SK-N-SH (cell line): ENCODE data around the gene RCAN3. TPM values are rescaled to one million over a fixed set of nuclear protein-coding genes. Genes with fewer than 3 reads are reported as not detected.

ENCODE experiments used
- CTCF ChIA-PET: fragments of 300-600, 350-600 bp; formaldehyde crosslinking; extraction: SDS; loops from one replicate; lab custom pipeline; 2021; lab: Yijun Ruan, JAX
- POLR2A ChIA-PET: fragments of 350-600 bp; sonication (Branson Sonifier 250); formaldehyde crosslinking; extraction: SDS; loops from one replicate; lab custom pipeline; 2020; ENCODE audit warnings: antibody characterized with exemption, inconsistent platforms; lab: Yijun Ruan, JAX
- DNase-seq: peaks from one replicate; pipeline ENCODE4 v3.0.0; 2012
- H2AFZ ChIP-seq: fragments of 200-600 bp; sonication (generic); 2 replicates; pipeline ENCODE4 v1.8.1; 2016; ENCODE audit warnings: antibody characterized with exemption, mild to moderate bottlenecking, low read depth
- H3F3A ChIP-seq: fragments of 200-600 bp; sonication (generic); replicated peaks from 2 replicates; pipeline ENCODE3; 2016; ENCODE audit warnings: antibody characterized with exemption, mild to moderate bottlenecking; ENCODE audit not compliant: insufficient read depth
- H3K27ac ChIP-seq, 2 experiments: fragments of 200-500 bp in 1 of 2; fragments of 200-600 bp in 1 of 2; sonication (Bioruptor generic) in 1 of 2; sonication (generic), shearing (Covaris generic) in 1 of 2; 2 replicates each; pipeline versions ENCODE4 v1.5.1 to v1.6.1; 2014 to 2016; ENCODE audit warnings: low read depth in 2 of 2, inconsistent platforms in 1 of 2, low read length in 1 of 2, mild to moderate bottlenecking in 1 of 2, mixed read lengths in 1 of 2
- H3K27me3 ChIP-seq: fragments of 200-600 bp; sonication (generic), shearing (Covaris generic); 2 replicates; pipeline ENCODE4 v1.6.1; 2016; ENCODE audit warnings: mixed run types; ENCODE audit not compliant: insufficient read depth
- H3K36me3 ChIP-seq, 2 experiments: fragments of 200-500 bp in 1 of 2; fragments of 200-600 bp in 1 of 2; sonication (Bioruptor generic) in 1 of 2; sonication (generic) in 1 of 2; replicated peaks in 1 of 2; 2 replicates each; pipeline versions ENCODE3 to v1.5.1; 2014 to 2016; ENCODE audit warnings: low read length in 1 of 2, mild to moderate bottlenecking in 1 of 2; ENCODE audit not compliant: insufficient read depth in 2 of 2, control insufficient read depth in 1 of 2
- H3K4me1 ChIP-seq, 2 experiments: fragments of 200-500 bp in 1 of 2; fragments of 200-600 bp in 1 of 2; sonication (Bioruptor generic) in 1 of 2; sonication (generic), shearing (Covaris generic) in 1 of 2; 2 replicates each; pipeline versions ENCODE4 v1.5.1 to v1.6.1; 2014 to 2016; ENCODE audit warnings: low read depth in 1 of 2, low read length in 1 of 2, mixed run types in 1 of 2; ENCODE audit not compliant: insufficient read depth in 2 of 2, control insufficient read depth in 1 of 2
- H3K4me2 ChIP-seq: fragments of 200-600 bp; sonication (generic), shearing (Covaris generic); 2 replicates; pipeline ENCODE4 v1.6.1; 2017; ENCODE audit warnings: mixed run types
- H3K4me3 ChIP-seq, 2 experiments: fragments of 200-500 bp in 1 of 2; fragments of 200-600 bp in 1 of 2; sonication (Bioruptor generic) in 1 of 2; sonication (generic), shearing (Covaris generic) in 1 of 2; 2 replicates each; pipeline versions ENCODE4 v1.5.1 to v1.8.1; 2014 to 2016; ENCODE audit warnings: low read depth in 2 of 2, inconsistent platforms in 1 of 2, low read length in 1 of 2, mild to moderate bottlenecking in 1 of 2, mixed read lengths in 1 of 2, moderate library complexity in 1 of 2
- H3K79me2 ChIP-seq: fragments of 200-600 bp; sonication (generic); 2 replicates; pipeline ENCODE4 v1.8.1; 2017; ENCODE audit warnings: mild to moderate bottlenecking; ENCODE audit not compliant: insufficient read depth
- H3K9ac ChIP-seq: fragments of 200-600 bp; sonication (generic); 2 replicates; pipeline ENCODE4 v1.6.1; 2017; ENCODE audit warnings: mixed run types
- H3K9me2 ChIP-seq: fragments of 200-600 bp; sonication (generic); 2 replicates; pipeline ENCODE4 v1.6.1; 2017; ENCODE audit warnings: mixed run types
- H3K9me3 ChIP-seq: fragments of 200-600 bp; sonication (generic); 2 replicates; pipeline ENCODE4 v1.6.1; 2017; ENCODE audit warnings: mixed run types, mild to moderate bottlenecking, moderate library complexity
- H4K20me1 ChIP-seq: fragments of 200-600 bp; sonication (generic); 2 replicates; pipeline ENCODE4 v1.6.1; 2017; ENCODE audit warnings: mild to moderate bottlenecking, mixed run types; ENCODE audit not compliant: insufficient read depth
- FOSL2 ChIP-seq: IDR thresholded peaks from 2 replicates; pipeline ENCODE4 v1.4.0; 2012; ENCODE audit warnings: low read depth, mild to moderate bottlenecking, moderate library complexity, borderline replicate concordance
- FOXJ3 ChIP-seq: sonication (generic); formaldehyde crosslinking; IDR thresholded peaks from 2 replicates; pipeline ENCODE4 v1.5.1; 2020; ENCODE audit warnings: mild to moderate bottlenecking, missing genetic modification reagents
- GABPA ChIP-seq: IDR thresholded peaks from 2 replicates; pipeline ENCODE4 v1.4.0; 2012; ENCODE audit warnings: low read depth, mild to moderate bottlenecking
- GATA2 ChIP-seq: sonication (generic); formaldehyde crosslinking; IDR thresholded peaks from 2 replicates; pipeline ENCODE4 v1.5.0; 2020; ENCODE audit warnings: mild to moderate bottlenecking, missing genetic modification reagents
- JUND ChIP-seq: IDR thresholded peaks from 2 replicates; pipeline ENCODE4 v1.4.0; 2012
- RAD21 ChIP-seq: IDR thresholded peaks from 2 replicates; pipeline ENCODE4 v1.6.1; 2012; ENCODE audit warnings: mild to moderate bottlenecking, low read length
- REST ChIP-seq: IDR thresholded peaks from 2 replicates; pipeline ENCODE4 v1.6.1; 2012; ENCODE audit warnings: mild to moderate bottlenecking, low read depth, low read length, moderate library complexity
- TCF12 ChIP-seq: IDR thresholded peaks from 2 replicates; pipeline ENCODE4 v1.4.0; 2012
- YY1 ChIP-seq: IDR thresholded peaks from 2 replicates; pipeline ENCODE4 v1.4.0; 2012; ENCODE audit warnings: low read depth, mild to moderate bottlenecking
- WGBS: methylation state at CpG from one replicate; pipeline ENCODE4 v1.1.6; 2017; ENCODE audit warnings: low lambda C conversion rate; 5-methylcytosine and 5-hydroxymethylcytosine counted together
- polyA plus RNA-seq, 3 experiments: library from polyadenylated mRNA; depleted of rRNA; stranded (reverse); fragments of >200 nt; gene quantifications; 2 replicates each; pipeline ENCODE4 v1.2.3, GENCODE V29; 2012
- TF ChIP-seq, protein P1 (sequence below): fragments of 150-350 bp; IDR thresholded peaks from 2 replicates; pipeline ENCODE4 v1.6.1; 2017; ENCODE audit warnings: antibody characterized with exemption, low read length, low read depth, borderline replicate concordance

Gene RCAN3
- polyA plus RNA-seq, 1 of the 3 experiments (the other 2 are of a cell fraction), result 4.8 TPM

DNA sequence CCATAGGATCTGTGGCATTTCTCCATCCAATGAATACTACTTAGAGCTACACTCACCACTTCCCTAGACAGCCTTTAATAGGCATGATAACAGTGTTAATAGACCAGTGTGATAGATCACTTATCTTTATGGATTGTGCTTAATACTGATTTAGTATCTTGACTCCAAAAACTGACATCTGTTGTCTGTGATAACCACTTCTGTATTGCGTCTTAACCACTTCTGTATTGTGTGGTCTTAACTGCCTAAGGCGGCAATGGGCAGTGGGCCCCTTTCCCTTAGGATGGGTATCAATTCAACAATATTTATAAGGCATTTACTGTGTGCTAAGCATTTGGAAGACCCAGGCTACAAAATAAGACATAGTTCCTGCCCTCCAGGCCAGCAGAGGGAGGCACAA lies 32.0 kb upstream of the RCAN3 start:
- POLR2A ChIA-PET, result no interaction called here
- TF ChIP-seq FOXJ3 (CRISPR knock-in tag) (no peak), TCF12 (no peak), RAD21 (no peak), JUND (no peak), YY1 (no peak), REST (no peak), GATA2 (CRISPR knock-in tag) (no peak), GABPA (no peak)
- TF ChIP-seq, all 33 proteins: peak for 0
- H3K27me3 ChIP-seq, result no peaks in the 10 kb centered on the region
- no peaks in the 10 kb centered on the region for H3K79me2 ChIP-seq
- no peak overlapping the region for H3K27ac ChIP-seq
- no peaks in the 10 kb centered on the region for H4K20me1 ChIP-seq
- no peak overlapping the region for H3K4me3 ChIP-seq
- no peak overlapping the region for H3K9ac ChIP-seq
- CTCF ChIA-PET, result no interaction called here
- H3K4me1 ChIP-seq, result no peaks in the 10 kb centered on the region
- no peak overlapping the region for H2AFZ ChIP-seq
- WGBS, result 82% methylated on average over 2 of the region's 2 CpGs
- H3K4me2 ChIP-seq, result no peak overlapping the region
- H3K36me3 ChIP-seq, result no peaks in the 10 kb centered on the region
- no peaks in the 10 kb centered on the region for H3K9me2 ChIP-seq
- H3F3A ChIP-seq, result no peaks in the 10 kb centered on the region
- no peak for DNase-seq
- no peaks in the 10 kb centered on the region for H3K9me3 ChIP-seq

DNA sequence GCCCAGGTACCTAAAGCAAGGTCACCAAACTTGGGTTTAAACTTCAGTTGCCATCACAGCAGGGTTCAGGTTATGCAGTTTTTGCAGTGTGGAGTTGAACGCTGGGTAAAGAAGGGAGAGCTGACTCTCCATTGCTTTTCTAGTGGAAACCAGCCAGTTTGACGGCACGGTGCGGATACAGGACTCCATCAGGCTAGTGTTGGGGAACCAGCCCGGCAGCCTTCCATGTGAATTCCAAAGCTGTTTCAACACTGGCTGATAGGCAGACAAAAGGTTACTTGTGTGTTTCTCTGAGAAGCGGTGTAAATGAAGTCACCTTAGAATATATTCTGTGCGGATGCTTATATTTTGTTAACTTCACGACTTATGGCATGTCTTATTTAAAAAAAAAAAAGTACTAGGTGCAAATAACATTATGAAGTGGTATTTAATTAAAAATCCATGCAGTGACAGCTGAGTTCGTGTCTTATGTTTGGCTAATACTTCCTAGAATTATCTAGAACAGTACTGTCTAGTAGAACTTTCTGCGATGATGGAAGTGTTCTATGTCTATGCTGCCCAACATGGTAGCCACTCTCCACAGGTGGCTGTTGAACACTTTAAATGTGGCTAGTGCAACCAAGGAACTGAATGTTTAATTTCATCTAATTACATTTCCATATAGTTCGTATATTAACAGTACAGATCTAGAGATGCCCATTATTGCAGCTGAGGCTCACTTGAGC lies 29.9 kb upstream of the RCAN3 start:
- POLR2A ChIA-PET, result no interaction called here
- Histone ChIP-seq H2AFZ (no peak overlapping the region), H3K4me1 (no peaks in the 10 kb centered on the region), H3K9me2 (no peaks in the 10 kb centered on the region), H3K27me3 (no peaks in the 10 kb centered on the region), H3K79me2 (no peaks in the 10 kb centered on the region), H3K9me3 (no peaks in the 10 kb centered on the region), H3F3A (no peaks in the 10 kb centered on the region), H3K4me2 (no peak overlapping the region), H4K20me1 (no peaks in the 10 kb centered on the region), H3K4me3 (no peak overlapping the region), H3K9ac (no peak overlapping the region), H3K27ac (no peak overlapping the region), H3K36me3 (no peaks in the 10 kb centered on the region)
- TF ChIP-seq, protein P1, sequence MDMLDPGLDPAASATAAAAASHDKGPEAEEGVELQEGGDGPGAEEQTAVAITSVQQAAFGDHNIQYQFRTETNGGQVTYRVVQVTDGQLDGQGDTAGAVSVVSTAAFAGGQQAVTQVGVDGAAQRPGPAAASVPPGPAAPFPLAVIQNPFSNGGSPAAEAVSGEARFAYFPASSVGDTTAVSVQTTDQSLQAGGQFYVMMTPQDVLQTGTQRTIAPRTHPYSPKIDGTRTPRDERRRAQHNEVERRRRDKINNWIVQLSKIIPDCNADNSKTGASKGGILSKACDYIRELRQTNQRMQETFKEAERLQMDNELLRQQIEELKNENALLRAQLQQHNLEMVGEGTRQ, result no peak
- TF ChIP-seq FOSL2, result no peak
- WGBS, result 88% methylated on average over 11 of the region's 11 CpGs
- CTCF ChIA-PET, result interaction anchor here (0.6 kb wide), 1 partner anchor 47 kb away, joined by 3 read pairs; no protein-coding TSS in a partner anchor
- DNase-seq, result no peak
